ENCODE measurements around the gene CCDC171. TPM values are rescaled to one million over a fixed set of nuclear protein-coding genes. Genes with fewer than 3 reads are reported as not detected.

Gene CCDC171
- total and polyA plus RNA-seq, 8 donors, result 1.5 to 3.7 (median 2.7) TPM

GRCh38 chr9:15972760-15973159 is 419.9 kb downstream of the CCDC171 start:
- TF ChIP-seq, protein P1, sequence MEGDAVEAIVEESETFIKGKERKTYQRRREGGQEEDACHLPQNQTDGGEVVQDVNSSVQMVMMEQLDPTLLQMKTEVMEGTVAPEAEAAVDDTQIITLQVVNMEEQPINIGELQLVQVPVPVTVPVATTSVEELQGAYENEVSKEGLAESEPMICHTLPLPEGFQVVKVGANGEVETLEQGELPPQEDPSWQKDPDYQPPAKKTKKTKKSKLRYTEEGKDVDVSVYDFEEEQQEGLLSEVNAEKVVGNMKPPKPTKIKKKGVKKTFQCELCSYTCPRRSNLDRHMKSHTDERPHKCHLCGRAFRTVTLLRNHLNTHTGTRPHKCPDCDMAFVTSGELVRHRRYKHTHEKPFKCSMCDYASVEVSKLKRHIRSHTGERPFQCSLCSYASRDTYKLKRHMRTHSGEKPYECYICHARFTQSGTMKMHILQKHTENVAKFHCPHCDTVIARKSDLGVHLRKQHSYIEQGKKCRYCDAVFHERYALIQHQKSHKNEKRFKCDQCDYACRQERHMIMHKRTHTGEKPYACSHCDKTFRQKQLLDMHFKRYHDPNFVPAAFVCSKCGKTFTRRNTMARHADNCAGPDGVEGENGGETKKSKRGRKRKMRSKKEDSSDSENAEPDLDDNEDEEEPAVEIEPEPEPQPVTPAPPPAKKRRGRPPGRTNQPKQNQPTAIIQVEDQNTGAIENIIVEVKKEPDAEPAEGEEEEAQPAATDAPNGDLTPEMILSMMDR (IDR thresholded peaks at IDR 0.05), result no peak
- ATAC-seq (no peak), DNase-seq (no peak), FAIRE-seq (no peak)
- intact Hi-C loops (cut with DNase I), result no loop called here
- H3K4me3 ChIP-seq, result no peak overlapping the region
- no peaks in the 10 kb centered on the region for H3K27me3 ChIP-seq
- H3K36me3 ChIP-seq, result no peaks in the 10 kb centered on the region
- 88 to 91% methylated on average over 4 of the region's 4 CpGs for WGBS, 2 donors
- H3K4me1 ChIP-seq, result no peaks in the 10 kb centered on the region
- H3K9me3 ChIP-seq, result no peaks in the 10 kb centered on the region
- H3K27ac ChIP-seq, result no peak overlapping the region

DNA sequence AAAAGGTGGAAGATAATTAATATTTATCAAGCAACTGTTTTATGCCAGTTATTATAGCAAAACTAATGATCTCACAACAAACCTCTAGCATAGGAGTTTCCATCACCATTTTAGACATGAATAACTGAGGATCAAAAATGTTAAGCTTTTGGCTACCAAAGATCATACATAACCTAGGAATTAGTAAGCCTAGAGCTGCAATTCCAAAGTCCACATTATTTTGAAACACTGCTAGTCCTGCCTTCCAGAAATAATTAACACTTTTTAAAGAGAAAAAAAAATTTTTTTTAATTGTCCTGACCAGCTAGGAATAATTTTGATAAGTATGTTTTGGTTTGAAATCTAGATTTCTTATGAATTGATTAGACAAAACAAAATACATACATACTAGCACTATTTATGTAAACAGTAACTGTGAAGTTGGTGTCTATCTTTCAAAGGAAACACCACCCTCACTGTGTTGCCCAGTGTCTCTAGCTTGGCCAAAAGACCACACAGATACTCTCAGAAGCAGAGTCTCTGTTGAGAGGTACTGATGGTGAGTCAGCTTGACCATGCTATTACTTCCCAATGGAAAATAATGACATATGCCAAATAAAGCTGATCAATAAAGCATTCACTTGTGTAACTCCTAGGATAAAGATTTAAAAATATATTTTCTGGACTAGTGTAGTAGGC is 422.4 kb downstream of the CCDC171 start:
- Histone ChIP-seq H3K4me1 (no peaks in the 10 kb centered on the region), H3K4me3 (no peak overlapping the region), H3K36me3 (no peaks in the 10 kb centered on the region), H3K27me3 (no peaks in the 10 kb centered on the region), H3K27ac (no peak overlapping the region), H3K9me3 (no peaks in the 10 kb centered on the region)
- intact Hi-C loops (cut with DNase I), result no loop called here
- FAIRE-seq (no peak), ATAC-seq (no peak), DNase-seq (no peak)
- TF ChIP-seq, protein P1 (IDR thresholded peaks at IDR 0.05), result no peak

GRCh38 chr9:15977438-15977837 is 424.6 kb downstream of the CCDC171 start:
- Histone ChIP-seq H3K4me3 (no peak overlapping the region), H3K27me3 (no peaks in the 10 kb centered on the region), H3K9me3 (no peaks in the 10 kb centered on the region), H3K36me3 (no peaks in the 10 kb centered on the region), H3K4me1 (no peaks in the 10 kb centered on the region), H3K27ac (no peak overlapping the region)
- FAIRE-seq, result no peak
- DNase-seq, result no peak
- WGBS, 2 donors, result 95 to 97% methylated on average over 5 of the region's 5 CpGs
- intact Hi-C loops (cut with DNase I), result no loop called here
- TF ChIP-seq, protein P1 (IDR thresholded peaks at IDR 0.05), result no peak
- no peak for ATAC-seq

DNA sequence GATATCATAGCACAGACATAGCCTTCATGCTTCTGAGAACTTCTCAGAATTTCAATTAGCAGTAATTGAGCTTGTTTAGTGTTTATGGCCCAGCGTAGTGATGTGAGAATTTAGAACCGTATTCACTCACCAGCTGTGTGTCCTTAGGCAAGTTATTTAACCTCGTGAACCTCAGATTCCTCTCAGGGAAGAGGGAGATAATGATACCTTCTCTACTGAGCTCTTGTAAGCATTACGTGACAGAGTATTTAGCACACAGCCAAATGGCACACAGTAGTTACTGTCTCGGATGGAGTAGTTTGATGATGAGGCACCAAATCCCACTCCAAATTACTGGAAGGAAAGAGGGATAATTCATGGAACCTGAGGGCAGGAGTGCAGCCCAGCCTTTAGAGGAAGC is 429.3 kb downstream of the CCDC171 start:
- TF ChIP-seq, protein P1 (IDR thresholded peaks at IDR 0.05), result no peak
- 73 to 74% methylated on average over 5 of the region's 5 CpGs for WGBS, 2 donors
- no peak for FAIRE-seq

More for the DNA sequence above, 429.3 kb downstream of the CCDC171 start:
- Histone ChIP-seq H3K4me1 (no peaks in the 10 kb centered on the region), H3K27ac (no peak overlapping the region), H3K9me3 (no peaks in the 10 kb centered on the region), H3K36me3 (no peaks in the 10 kb centered on the region), H3K4me3 (no peak overlapping the region), H3K27me3 (no peaks in the 10 kb centered on the region)
- intact Hi-C loops (cut with DNase I), result no loop called here
- ATAC-seq (no peak), DNase-seq (no peak)
